ENCODE measurements around the gene CAMK2A.

GRCh38 chr5:150254774-150255173, 34.8 kb downstream of the CAMK2A start:
- TF ChIP-seq CTCF (IDR thresholded peaks at IDR 0.05; ENCODE audit: insufficient read depth, low read length) (no peak), REST (IDR thresholded peaks at IDR 0.05; ENCODE audit: insufficient replicate concordance, low read depth) (no peak), POLR2AphosphoS5 (IDR thresholded peaks at IDR 0.05; ENCODE audit: low read depth) (no peak)
